PC-3 (cell line): ENCODE results near the gene C1orf141. TPM values are rescaled to one million over a fixed set of nuclear protein-coding genes. Genes with fewer than 3 reads are reported as not detected.

Experiments
- ATAC-seq: fragments of 200-7000 bp; cut with Tn5 transposase; 2 replicates; pipeline ENCODE4 v1.9.1; 2020; ENCODE audit warnings: mild to moderate bottlenecking, moderate library complexity
- BruUV-seq: library from RNA; stranded (reverse); fragments of 400-500 nt; replicated peaks from 2 replicates; lab custom pipeline; 2021; lab: Mats Ljungman, UMichigan
- CTCF ChIA-PET: fragments of 300-600 bp; sonication (Branson Sonifier 250); formaldehyde crosslinking; loops from one replicate; lab custom pipeline; 2022; ENCODE audit warnings: antibody characterized with exemption; lab: Charles Lee
- POLR2A ChIA-PET: fragments of 300-600 bp; sonication (Branson Sonifier 250); formaldehyde crosslinking; loops from one replicate; lab custom pipeline; 2022; ENCODE audit warnings: antibody characterized with exemption; ENCODE audit not compliant: unreplicated experiment; lab: Charles Lee
- DNase-seq: peaks from one replicate; pipeline ENCODE4 v3.0.0-alpha.2; 2015
- H2AFZ ChIP-seq: fragments of 300-600 bp; sonication (generic); 2 replicates; pipeline ENCODE4 v1.6.0; 2016; ENCODE audit warnings: antibody characterized with exemption, low read length
- H3F3A ChIP-seq: fragments of 300-600 bp; sonication (generic); one replicate; pipeline ENCODE4 v1.6.0; 2017; ENCODE audit warnings: antibody characterized with exemption, low read length, control low read depth, mild to moderate bottlenecking; ENCODE audit not compliant: unreplicated experiment
- H3K27ac ChIP-seq: fragments of 300-600 bp; sonication (generic); 2 replicates; pipeline ENCODE4 v1.5.1; 2016; ENCODE audit warnings: mild to moderate bottlenecking, low read length
- H3K27me3 ChIP-seq: fragments of 300-600 bp; sonication (generic); 2 replicates; pipeline ENCODE4 v1.6.1; 2016; ENCODE audit warnings: low read length, mixed read lengths
- H3K36me3 ChIP-seq: fragments of 300-600 bp; sonication (generic); 2 replicates; pipeline ENCODE4 v1.6.1; 2016; ENCODE audit warnings: low read depth, mixed run types, low read length, mixed read lengths
- H3K4me1 ChIP-seq: fragments of 300-600 bp; sonication (generic); 2 replicates; pipeline ENCODE4 v1.5.1; 2016; ENCODE audit warnings: low read length; ENCODE audit not compliant: insufficient read depth
- H3K4me2 ChIP-seq: fragments of 300-600 bp; sonication (generic); 2 replicates; pipeline ENCODE4 v1.6.0; 2016; ENCODE audit warnings: low read length
- H3K4me3 ChIP-seq: fragments of 300-600 bp; sonication (generic); 2 replicates; pipeline ENCODE4 v1.5.1; 2016; ENCODE audit warnings: mild to moderate bottlenecking, low read length, mixed read lengths
- H3K79me2 ChIP-seq: fragments of 300-600 bp; sonication (generic); 2 replicates; pipeline ENCODE4 v1.6.1; 2017; ENCODE audit warnings: low read length, mixed read lengths
- H3K9ac ChIP-seq: fragments of 300-600 bp; sonication (generic); 2 replicates; pipeline ENCODE4 v1.6.0; 2016; ENCODE audit warnings: mild to moderate bottlenecking, low read length
- H3K9me2 ChIP-seq: fragments of 300-600 bp; sonication (generic); replicated peaks from 2 replicates; pipeline ENCODE4 v1.6.1; 2016; ENCODE audit warnings: mixed run types, low read length, mixed read lengths
- H3K9me3 ChIP-seq: fragments of 300-600 bp; sonication (generic); 2 replicates; pipeline ENCODE4 v1.6.1; 2016; ENCODE audit warnings: low read length, mixed read lengths
- H4K20me1 ChIP-seq: fragments of 300-600 bp; sonication (generic); 2 replicates; pipeline ENCODE4 v1.6.1; 2016; ENCODE audit warnings: low read length, mixed read lengths
- CTCF ChIP-seq: fragments of 300-600 bp; sonication (generic); conservative IDR thresholded peaks from 2 replicates; pipeline ENCODE4 v1.5.1; 2017; ENCODE audit warnings: antibody characterized with exemption, low read depth, mild to moderate bottlenecking, low read length
- EZH2 ChIP-seq: fragments of 300-600 bp; sonication (generic); IDR thresholded peaks from one replicate; pipeline ENCODE4 v1.6.1; 2017; ENCODE audit warnings: antibody characterized with exemption, mild to moderate bottlenecking, low read length; ENCODE audit not compliant: unreplicated experiment
- EZH2phosphoT487 ChIP-seq: fragments of 300-600 bp; sonication (generic); IDR thresholded peaks from 2 replicates; pipeline ENCODE4 v1.6.1; 2018; ENCODE audit warnings: mild to moderate bottlenecking, antibody characterized with exemption, low read length, borderline replicate concordance
- intact Hi-C: fragments of 100-400 bp; cut with micrococcal nuclease; formaldehyde crosslinking; loops from 2 replicates; pipeline ENCODE4 v1.9.0; 2023
- total RNA-seq: library from RNA; depleted of rRNA; stranded (reverse); fragments of >200 nt; gene quantifications from 2 replicates; pipeline ENCODE4 v1.2.3, GENCODE V29; 2014

Gene C1orf141
- total RNA-seq, 1 experiment from 2014 or later, result not detected

- DNase-seq (peak; percentile 56), ATAC-seq (peak; percentile 39)
- Histone ChIP-seq H3K4me3 (peak overlapping the region; percentile 92), H3K4me2 (peak overlapping the region; percentile 83), H3K27ac (peak overlapping the region; percentile 6; the same call in 1 of the 2 replicates), H3F3A (no peaks in the 10 kb centered on the region), H3K4me1 (peaks cover 16% of the 10 kb centered on the region), H3K36me3 (0 out of 2 replicates have a peak, but pooled peaks cover 2% of the 10 kb centered on the region), H4K20me1 (no peaks in the 10 kb centered on the region), H3K9ac (peak overlapping the region; percentile 88), H3K79me2 (peaks cover 26% of the 10 kb centered on the region), H3K9me3 (no peaks in the 10 kb centered on the region), H3K9me2 (no peaks in the 10 kb centered on the region), H3K27me3 (no peaks in the 10 kb centered on the region), H2AFZ (peak overlapping the region; percentile 98)
- ChIA-PET POLR2A (no interaction called here), CTCF (interaction anchor here (0.6 kb wide), 1 partner anchor 96 kb away, joined by 3 read pairs; no protein-coding TSS in a partner anchor)
- TSS peak; percentile 37 for BruUV-seq
- intact Hi-C loops, result loop anchor here (5.0 kb wide), 3 partner anchors 56 to 121 kb away; no protein-coding TSS in a partner anchor
- no peak for TF ChIP-seq CTCF
- no peak for TF ChIP-seq EZH2phosphoT487
- no peak for TF ChIP-seq EZH2
Observed at GRCh38 chr1:67052741-67053534, 81.8 kb downstream of the C1orf141 start.

- DNase-seq (no peak), ATAC-seq (no peak)
- POLR2A ChIA-PET, result no interaction called here
- Histone ChIP-seq H3K9ac (no peak overlapping the region), H4K20me1 (no peaks in the 10 kb centered on the region), H3F3A (no peaks in the 10 kb centered on the region), H3K4me2 (0 out of 2 replicates have a peak overlapping the region, but pooled peaks have one; percentile 83), H3K4me1 (peaks cover 16% of the 10 kb centered on the region), H3K27me3 (no peaks in the 10 kb centered on the region), H3K9me3 (no peaks in the 10 kb centered on the region), H3K36me3 (peaks cover 6% of the 10 kb centered on the region; the same call in 1 of the 2 replicates), H3K79me2 (peaks cover 26% of the 10 kb centered on the region), H3K9me2 (no peaks in the 10 kb centered on the region), H3K4me3 (no peak overlapping the region), H2AFZ (no peak overlapping the region), H3K27ac (no peak overlapping the region)
- CTCF ChIA-PET, result no interaction called here
- intact Hi-C loops, result loop anchor here (5.0 kb wide), 3 partner anchors 54 to 119 kb away; no protein-coding TSS in a partner anchor
- no peak for TF ChIP-seq EZH2
- TF ChIP-seq EZH2phosphoT487, result no peak
- no peak for TF ChIP-seq CTCF
- no TSS peak for BruUV-seq
Observed at GRCh38 chr1:67051196-67051595, 83.6 kb downstream of the C1orf141 start.
